HepG2 (cell line): ENCODE measurements around the gene SCAPER. TPM values are rescaled to one million over a fixed set of nuclear protein-coding genes. Genes with fewer than 3 reads are reported as not detected.
A peak's percentile ranks its signal among the peaks of the same experiment; 100 is the strongest.

ENCODE experiments used
- ARID5B ChIP-seq: IDR thresholded peaks from 2 replicates; pipeline ENCODE4 v1.4.0; 2020; ENCODE audit warnings: mild to moderate bottlenecking, missing genetic modification reagents
- CBX1 ChIP-seq: IDR thresholded peaks from one replicate; pipeline ENCODE4 v1.6.1; 2016; ENCODE audit warnings: antibody characterized with exemption, low read depth
- DDIT3 ChIP-seq: sonication (generic); formaldehyde crosslinking; IDR thresholded peaks from 2 replicates; pipeline ENCODE4 v1.4.0; 2020; ENCODE audit warnings: mild to moderate bottlenecking, missing genetic modification reagents
- EEA1 ChIP-seq: sonication (generic); formaldehyde crosslinking; IDR thresholded peaks from 2 replicates; pipeline ENCODE4 v1.5.1; 2020; ENCODE audit warnings: mild to moderate bottlenecking, missing genetic modification reagents, borderline replicate concordance
- FOSL1 ChIP-seq: sonication (generic); formaldehyde crosslinking; IDR thresholded peaks from 2 replicates; pipeline ENCODE4 v1.9.0; 2021; ENCODE audit warnings: missing genetic modification reagents, borderline replicate concordance
- HBP1 ChIP-seq: IDR thresholded peaks from 2 replicates; pipeline ENCODE4 v1.6.1; 2016; ENCODE audit warnings: low read depth, control low read depth
- HNF4G ChIP-seq, 2 experiments: sonication (generic) in 1 of 2; formaldehyde crosslinking in 1 of 2; IDR thresholded peaks; 2 replicates each; pipeline versions ENCODE4 v1.4.0 to v1.6.1; 2011 to 2020; ENCODE audit warnings: borderline replicate concordance in 2 of 2, low read depth in 2 of 2, mild to moderate bottlenecking in 2 of 2, low read length in 1 of 2, missing genetic modification reagents in 1 of 2, moderate library complexity in 1 of 2
- MED8 ChIP-seq: sonication (generic); formaldehyde crosslinking; IDR thresholded peaks from 2 replicates; pipeline ENCODE4 v1.8.1; 2023; ENCODE audit warnings: mild to moderate bottlenecking, missing genetic modification reagents; ENCODE audit not compliant: insufficient replicate concordance
- MIXL1 ChIP-seq: IDR thresholded peaks from 2 replicates; pipeline ENCODE4 v1.6.1; 2016
- RAD21 ChIP-seq: fragments of 450-650 bp; formaldehyde crosslinking; IDR thresholded peaks from 2 replicates; pipeline ENCODE4 v1.5.0; 2020; ENCODE audit warnings: mild to moderate bottlenecking
- SATB2 ChIP-seq: sonication (generic); formaldehyde crosslinking; IDR thresholded peaks from 2 replicates; pipeline ENCODE4 v1.5.0; 2020; ENCODE audit warnings: missing genetic modification reagents
- SMAD1 ChIP-seq: sonication (generic); formaldehyde crosslinking; IDR thresholded peaks from 2 replicates; pipeline ENCODE4 v1.4.0; 2020; ENCODE audit warnings: missing genetic modification reagents, low read depth, mild to moderate bottlenecking, borderline replicate concordance
- ZEB1 ChIP-seq: IDR thresholded peaks from 2 replicates; pipeline ENCODE4 v1.6.1; 2012; ENCODE audit warnings: mild to moderate bottlenecking, low read depth, inconsistent platforms; ENCODE audit not compliant: insufficient replicate concordance
- ZFY ChIP-seq: sonication (generic); formaldehyde crosslinking; IDR thresholded peaks from 2 replicates; pipeline ENCODE4 v1.4.0; 2020; ENCODE audit warnings: missing genetic modification reagents
- ZNF446 ChIP-seq: sonication (generic); formaldehyde crosslinking; IDR thresholded peaks from 2 replicates; pipeline ENCODE4 v1.5.0; 2020; ENCODE audit warnings: mild to moderate bottlenecking, missing genetic modification reagents
- polyA plus RNA-seq, 8 experiments: library from polyadenylated mRNA; depleted of rRNA in 3 of 8; stranded (reverse) in 7 of 8; unstranded in 1 of 8; fragments of >200 nt; fragmentation: Illumina TruSeq in 4 of 8; extraction: Trizol in 4 of 8; gene quantifications; 2 replicates each; pipeline versions ENCODE4 v1.2.1 to v1.2.3, GENCODE V29; 2011 to 2016; ENCODE audit warnings: low read depth in 4 of 8, missing spikeins in 1 of 8, mixed read lengths in 1 of 8; ENCODE audit not compliant: insufficient read depth in 1 of 8
- total RNA-seq, 5 experiments: library from RNA; depleted of rRNA; stranded (reverse); fragments of >200 nt; fragmentation: Illumina TruSeq; extraction: Trizol; gene quantifications; 2 replicates each; pipeline ENCODE4 v1.2.3, GENCODE V29; 2016; ENCODE audit warnings: low read depth in 1 of 5
- TF ChIP-seq, protein P1 (sequence below): sonication (generic); formaldehyde crosslinking; IDR thresholded peaks from 2 replicates; pipeline ENCODE4 v1.9.0; 2021; ENCODE audit warnings: missing genetic modification reagents, borderline replicate concordance
- TF ChIP-seq, protein P2 (sequence below): sonication (generic); formaldehyde crosslinking; IDR thresholded peaks from 2 replicates; pipeline ENCODE4 v1.8.1; 2023; ENCODE audit warnings: mild to moderate bottlenecking, missing genetic modification reagents
- TF ChIP-seq, protein P3 (sequence below): sonication (generic); formaldehyde crosslinking; IDR thresholded peaks from 2 replicates; pipeline ENCODE4 v1.5.0; 2020; ENCODE audit warnings: missing genetic modification reagents

The SCAPER gene
- total and polyA plus RNA-seq, 2 of the 13 experiments (the other 11 are each of a cell fraction or from before 2014, with no cell fraction given) = 4.3 to 10.5 TPM

DNA sequence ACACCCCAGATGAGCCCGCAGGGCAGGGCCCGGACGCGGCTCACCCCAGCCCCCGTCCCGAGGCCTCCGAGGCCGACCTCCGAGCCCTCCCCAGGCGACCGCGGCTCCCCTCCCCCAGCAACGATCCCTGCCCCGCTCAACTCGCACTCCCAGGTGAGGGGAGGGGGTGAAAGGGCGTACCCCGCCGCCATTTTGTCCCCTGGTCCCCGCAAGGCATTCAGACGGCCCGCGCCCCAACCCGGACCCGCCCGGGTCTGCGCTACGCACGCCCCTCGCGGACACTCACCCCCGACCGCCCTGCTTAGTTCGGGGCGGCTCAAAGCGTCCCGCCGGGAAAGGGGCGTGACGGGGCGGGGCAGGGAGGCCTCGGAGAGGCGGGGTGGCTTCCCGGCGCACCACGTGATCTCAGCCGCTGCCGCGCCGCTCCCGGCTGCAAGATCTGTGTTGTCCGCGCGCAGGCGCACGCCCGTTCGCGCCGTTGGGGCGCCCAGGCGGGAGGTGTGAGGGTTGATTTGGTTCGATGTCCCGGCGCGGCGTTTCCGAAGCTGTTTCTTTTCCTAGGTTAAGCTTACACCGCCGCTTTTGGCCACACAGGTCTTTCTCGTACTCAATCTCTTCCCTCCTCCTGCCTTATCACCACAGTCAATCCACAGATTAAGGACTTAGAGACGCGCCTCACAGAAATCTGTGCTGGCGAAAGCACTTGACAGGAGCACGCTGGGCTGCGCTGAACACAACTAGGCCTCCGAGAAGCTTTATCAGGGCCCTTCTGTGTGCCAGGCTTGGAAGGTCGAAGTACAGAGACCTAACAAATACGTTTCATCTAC is at the start of gene SCAPER (continued):
- TF ChIP-seq, protein P1, sequence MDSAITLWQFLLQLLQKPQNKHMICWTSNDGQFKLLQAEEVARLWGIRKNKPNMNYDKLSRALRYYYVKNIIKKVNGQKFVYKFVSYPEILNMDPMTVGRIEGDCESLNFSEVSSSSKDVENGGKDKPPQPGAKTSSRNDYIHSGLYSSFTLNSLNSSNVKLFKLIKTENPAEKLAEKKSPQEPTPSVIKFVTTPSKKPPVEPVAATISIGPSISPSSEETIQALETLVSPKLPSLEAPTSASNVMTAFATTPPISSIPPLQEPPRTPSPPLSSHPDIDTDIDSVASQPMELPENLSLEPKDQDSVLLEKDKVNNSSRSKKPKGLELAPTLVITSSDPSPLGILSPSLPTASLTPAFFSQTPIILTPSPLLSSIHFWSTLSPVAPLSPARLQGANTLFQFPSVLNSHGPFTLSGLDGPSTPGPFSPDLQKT (CRISPR knock-in tag) = peak; percentile 51; the same call in 1 of the 2 replicates
- TF ChIP-seq EEA1 (peak; percentile 91; the same call in 1 of the 2 replicates), SATB2 (CRISPR knock-in tag) (peak; percentile 90), ARID5B (CRISPR knock-in tag) (peak; percentile 70), CBX1 (no peak), SMAD1 (CRISPR knock-in tag) (no peak), HNF4G (IDR thresholded peaks at IDR 0.05; ENCODE audit: borderline replicate concordance, low read depth, low read length) (no peak), HNF4G (CRISPR knock-in tag; IDR thresholded peaks at IDR 0.05; ENCODE audit: borderline replicate concordance, low read depth) (0 out of 2 replicates have a peak, but pooled peaks have one; percentile 27), ZNF446 (CRISPR knock-in tag) (peak; percentile 89), FOSL1 (CRISPR knock-in tag) (peak; percentile 50), MIXL1 (CRISPR knock-in tag) (no peak; the same call in 1 of the 2 replicates), HBP1 (CRISPR knock-in tag) (no peak; the same call in 1 of the 2 replicates), DDIT3 (no peak), MED8 (CRISPR knock-in tag) (peak; percentile 81), RAD21 (CRISPR knock-in tag) (no peak; the same call in 1 of the 2 replicates), ZEB1 (peak; percentile 52), ZFY (CRISPR knock-in tag) (peak; percentile 83)
- TF ChIP-seq, protein P2, sequence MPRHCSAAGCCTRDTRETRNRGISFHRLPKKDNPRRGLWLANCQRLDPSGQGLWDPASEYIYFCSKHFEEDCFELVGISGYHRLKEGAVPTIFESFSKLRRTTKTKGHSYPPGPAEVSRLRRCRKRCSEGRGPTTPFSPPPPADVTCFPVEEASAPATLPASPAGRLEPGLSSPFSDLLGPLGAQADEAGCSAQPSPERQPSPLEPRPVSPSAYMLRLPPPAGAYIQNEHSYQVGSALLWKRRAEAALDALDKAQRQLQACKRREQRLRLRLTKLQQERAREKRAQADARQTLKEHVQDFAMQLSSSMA = peak; percentile 92; the same call in 1 of the 2 replicates
- TF ChIP-seq, protein P3, sequence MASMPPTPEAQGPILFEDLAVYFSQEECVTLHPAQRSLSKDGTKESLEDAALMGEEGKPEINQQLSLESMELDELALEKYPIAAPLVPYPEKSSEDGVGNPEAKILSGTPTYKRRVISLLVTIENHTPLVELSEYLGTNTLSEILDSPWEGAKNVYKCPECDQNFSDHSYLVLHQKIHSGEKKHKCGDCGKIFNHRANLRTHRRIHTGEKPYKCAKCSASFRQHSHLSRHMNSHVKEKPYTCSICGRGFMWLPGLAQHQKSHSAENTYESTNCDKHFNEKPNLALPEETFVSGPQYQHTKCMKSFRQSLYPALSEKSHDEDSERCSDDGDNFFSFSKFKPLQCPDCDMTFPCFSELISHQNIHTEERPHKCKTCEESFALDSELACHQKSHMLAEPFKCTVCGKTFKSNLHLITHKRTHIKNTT = no peak
